GM23338 (cell line): Measurements from ENCODE around the gene EEF2.

ENCODE experiments used
- CREB1 ChIP-seq: fragments of 250-450 bp; sonication (Bioruptor Pico); IDR thresholded peaks from 2 replicates; pipeline ENCODE4 v1.5.0; 2020; ENCODE audit warnings: low read depth, mild to moderate bottlenecking, moderate library complexity
- CTCF ChIP-seq, 2 experiments: fragments of 200-600 bp in 1 of 2; sonication (generic) in 1 of 2; conservative IDR thresholded peaks; 2 replicates each; pipeline versions ENCODE4 v1.5.1 to v1.6.1; 2016 to 2017; ENCODE audit warnings: antibody characterized with exemption in 2 of 2, low read depth in 2 of 2, mild to moderate bottlenecking in 2 of 2, moderate library complexity in 1 of 2
- EZH2 ChIP-seq: fragments of 200-600 bp; sonication (generic); IDR thresholded peaks from one replicate; pipeline ENCODE4 v1.8.0; 2017; ENCODE audit warnings: antibody characterized with exemption, mild to moderate bottlenecking, low read depth; ENCODE audit not compliant: unreplicated experiment
- EZH2phosphoT487 ChIP-seq: fragments of 200-600 bp; sonication (generic); IDR thresholded peaks from one replicate; pipeline ENCODE4 v1.8.1; 2018; ENCODE audit warnings: antibody characterized with exemption; ENCODE audit not compliant: unreplicated experiment
- JUNB ChIP-seq: IDR thresholded peaks from one replicate; pipeline ENCODE4 v1.6.1; 2016; ENCODE audit warnings: antibody characterized with exemption; ENCODE audit not compliant: unreplicated experiment
- NANOG ChIP-seq: IDR thresholded peaks from 2 replicates; pipeline ENCODE4 v1.6.1; 2016; ENCODE audit warnings: antibody characterized with exemption, borderline replicate concordance
- POLR2AphosphoS5 ChIP-seq: IDR thresholded peaks from 2 replicates; pipeline ENCODE4 v1.6.1; 2016; ENCODE audit warnings: antibody characterized with exemption, low read depth
- REST ChIP-seq: IDR thresholded peaks from one replicate; pipeline ENCODE4 v1.6.1; 2018; ENCODE audit warnings: antibody characterized with exemption; ENCODE audit not compliant: unreplicated experiment
- ZNF462 ChIP-seq: fragments of 250-450 bp; sonication (Bioruptor Pico); IDR thresholded peaks from 2 replicates; pipeline ENCODE4 v1.5.0; 2020; ENCODE audit warnings: mild to moderate bottlenecking, moderate library complexity
- TF ChIP-seq, protein P1 (sequence below): IDR thresholded peaks from 2 replicates; pipeline ENCODE4 v1.6.1; 2016; ENCODE audit warnings: antibody characterized with exemption

GRCh38 chr19:4030981-4031380 is 45.7 kb upstream of the EEF2 start:
- TF ChIP-seq EZH2 (no peak), CTCF (conservative IDR thresholded peaks at IDR 0.05; ENCODE audit: low read depth in 2 of 2) (no peak), NANOG (no peak), POLR2AphosphoS5 (no peak), JUNB (no peak), REST (no peak), EZH2phosphoT487 (no peak), CREB1 (CRISPR knock-in tag) (no peak), ZNF462 (CRISPR knock-in tag) (no peak)
- TF ChIP-seq, protein P1, sequence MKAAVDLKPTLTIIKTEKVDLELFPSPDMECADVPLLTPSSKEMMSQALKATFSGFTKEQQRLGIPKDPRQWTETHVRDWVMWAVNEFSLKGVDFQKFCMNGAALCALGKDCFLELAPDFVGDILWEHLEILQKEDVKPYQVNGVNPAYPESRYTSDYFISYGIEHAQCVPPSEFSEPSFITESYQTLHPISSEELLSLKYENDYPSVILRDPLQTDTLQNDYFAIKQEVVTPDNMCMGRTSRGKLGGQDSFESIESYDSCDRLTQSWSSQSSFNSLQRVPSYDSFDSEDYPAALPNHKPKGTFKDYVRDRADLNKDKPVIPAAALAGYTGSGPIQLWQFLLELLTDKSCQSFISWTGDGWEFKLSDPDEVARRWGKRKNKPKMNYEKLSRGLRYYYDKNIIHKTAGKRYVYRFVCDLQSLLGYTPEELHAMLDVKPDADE = no peak
